ENCODE data around the gene ZNF485.

ZNF485 gene

GRCh38 chr10:43658227-43658626, 52.0 kb downstream of the ZNF485 start:
- H3K36me3 ChIP-seq (ENCODE audit: control insufficient read depth in 5 of 5, insufficient read depth in 5 of 5, low read length in 5 of 5) = no peaks in the 10 kb centered on the region
- H3K27ac ChIP-seq (ENCODE audit: low read depth, low read length) = no peak overlapping the region
- H3K4me1 ChIP-seq (ENCODE audit: control insufficient read depth in 5 of 5, insufficient read depth in 5 of 5, low read length in 5 of 5) = no peaks in the 10 kb centered on the region
- H3K9me3 ChIP-seq (ENCODE audit: control insufficient read depth in 5 of 5, low read length in 5 of 5) = no peaks in the 10 kb centered on the region
- H3K4me3 ChIP-seq (ENCODE audit: low read depth in 1 of 5, low read length in 5 of 5) = no peak overlapping the region
- H3K9ac ChIP-seq (ENCODE audit: low read length in 5 of 5) = no peak overlapping the region
- H3K27me3 ChIP-seq (ENCODE audit: control insufficient read depth in 5 of 5, insufficient read depth in 4 of 5, low read length in 5 of 5) = peaks cover 0 to 4% (median 2%) of the 10 kb centered on the region in 5 donors

GRCh38 chr10:43665054-43665453, 58.8 kb downstream of the ZNF485 start:
- H3K27ac ChIP-seq (ENCODE audit: low read depth, low read length) = no peak overlapping the region
- peaks cover 0 to 25% (median 18%) of the 10 kb centered on the region in 5 donors for H3K27me3 ChIP-seq (ENCODE audit: control insufficient read depth in 5 of 5, insufficient read depth in 4 of 5, low read length in 5 of 5)
- H3K4me3 ChIP-seq (ENCODE audit: low read depth in 1 of 5, low read length in 5 of 5) = no peak overlapping the region
- no peaks in the 10 kb centered on the region for H3K36me3 ChIP-seq (ENCODE audit: control insufficient read depth in 5 of 5, insufficient read depth in 5 of 5, low read length in 5 of 5)
- no peaks in the 10 kb centered on the region for H3K9me3 ChIP-seq (ENCODE audit: control insufficient read depth in 5 of 5, low read length in 5 of 5)
- peaks cover 0 to 14% (median 6%) of the 10 kb centered on the region in 5 donors for H3K4me1 ChIP-seq (ENCODE audit: control insufficient read depth in 5 of 5, insufficient read depth in 5 of 5, low read length in 5 of 5)
- H3K9ac ChIP-seq (ENCODE audit: low read length in 5 of 5) = no peak overlapping the region

- Histone ChIP-seq H3K27ac (ENCODE audit: low read depth, low read length) (no peak overlapping the region), H3K9ac (ENCODE audit: low read length in 5 of 5) (no peak overlapping the region), H3K36me3 (ENCODE audit: control insufficient read depth in 5 of 5, insufficient read depth in 5 of 5, low read length in 5 of 5) (no peaks in the 10 kb centered on the region), H3K4me3 (ENCODE audit: low read depth in 1 of 5, low read length in 5 of 5) (no peak overlapping the region), H3K4me1 (ENCODE audit: control insufficient read depth in 5 of 5, insufficient read depth in 5 of 5, low read length in 5 of 5) (peaks cover 0 to 14% (median 6%) of the 10 kb centered on the region in 5 donors), H3K9me3 (ENCODE audit: control insufficient read depth in 5 of 5, low read length in 5 of 5) (no peaks in the 10 kb centered on the region), H3K27me3 (ENCODE audit: control insufficient read depth in 5 of 5, insufficient read depth in 4 of 5, low read length in 5 of 5) (peaks cover 0 to 28% (median 26%) of the 10 kb centered on the region in 5 donors)
Observed at GRCh38 chr10:43666552-43666951, 60.3 kb downstream of the ZNF485 start.

- H3K9me3 ChIP-seq (ENCODE audit: control insufficient read depth in 5 of 5, low read length in 5 of 5) = no peaks in the 10 kb centered on the region
- H3K27me3 ChIP-seq (ENCODE audit: control insufficient read depth in 5 of 5, insufficient read depth in 4 of 5, low read length in 5 of 5) = peaks cover 0 to 28% (median 26%) of the 10 kb centered on the region in 5 donors
- H3K36me3 ChIP-seq (ENCODE audit: control insufficient read depth in 5 of 5, insufficient read depth in 5 of 5, low read length in 5 of 5) = no peaks in the 10 kb centered on the region
- H3K4me1 ChIP-seq (ENCODE audit: control insufficient read depth in 5 of 5, insufficient read depth in 5 of 5, low read length in 5 of 5) = peaks cover 0 to 16% (median 8%) of the 10 kb centered on the region in 5 donors
- no peak overlapping the region for H3K27ac ChIP-seq (ENCODE audit: low read depth, low read length)
- peak overlapping the region in 1 of 5 donors; percentile 17 for H3K9ac ChIP-seq (ENCODE audit: low read length in 5 of 5)
- peak overlapping the region in 4 of 5 donors; percentile 11 to 50 (median 28) for H3K4me3 ChIP-seq (ENCODE audit: low read depth in 1 of 5, low read length in 5 of 5)
Observed at GRCh38 chr10:43667317-43667731, 61.1 kb downstream of the ZNF485 start.
